ENCODE measurements around the gene WDR27.

The WDR27 gene

DNA sequence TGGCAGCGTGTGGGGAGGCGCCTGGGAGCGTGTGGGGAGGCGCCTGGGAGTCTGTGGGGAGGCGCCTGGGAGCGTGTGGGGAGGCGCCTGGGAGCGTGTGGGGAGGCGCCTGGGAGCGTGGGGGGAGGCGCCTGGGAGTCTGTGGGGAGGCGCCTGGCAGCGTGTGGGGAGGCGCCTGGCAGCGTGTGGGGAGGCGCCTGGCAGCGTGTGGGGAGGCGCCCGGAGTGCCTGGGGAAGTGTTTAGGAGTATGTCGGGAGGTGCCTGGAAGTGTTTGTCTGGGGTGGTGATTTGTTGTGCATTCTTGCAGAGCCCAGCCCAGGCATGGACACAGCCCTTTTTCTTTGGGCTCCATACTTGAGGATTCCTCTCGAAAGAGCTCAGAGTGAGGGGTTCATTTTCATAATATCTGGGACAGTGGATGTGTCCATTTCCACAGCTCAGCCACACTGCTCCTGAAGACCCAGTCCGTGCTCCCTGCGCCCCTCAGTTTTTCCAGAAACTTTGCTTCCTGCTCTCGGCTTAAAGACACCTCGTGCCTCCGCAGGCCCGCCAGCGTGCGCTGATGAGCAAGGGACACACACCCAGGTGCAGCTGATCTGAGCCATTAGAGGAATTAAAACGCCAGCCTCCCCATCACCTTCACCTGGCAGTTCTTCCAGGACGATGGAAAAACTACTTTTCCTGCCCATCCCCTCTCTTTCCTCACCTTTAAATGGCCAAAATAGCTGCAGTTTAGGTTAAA is 276.0 kb downstream of the WDR27 start:
- TF ChIP-seq, protein P1, sequence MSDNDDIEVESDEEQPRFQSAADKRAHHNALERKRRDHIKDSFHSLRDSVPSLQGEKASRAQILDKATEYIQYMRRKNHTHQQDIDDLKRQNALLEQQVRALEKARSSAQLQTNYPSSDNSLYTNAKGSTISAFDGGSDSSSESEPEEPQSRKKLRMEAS (IDR thresholded peaks at IDR 0.05), result no peak
- TF ChIP-seq RAD21 (IDR thresholded peaks at IDR 0.05; ENCODE audit: low read depth) (no peak), TAF1 (IDR thresholded peaks at IDR 0.05; ENCODE audit: low read depth) (no peak), TCF12 (IDR thresholded peaks at IDR 0.05; ENCODE audit: low read depth) (no peak), CEBPB (IDR thresholded peaks at IDR 0.05) (no peak), CREB1 (IDR thresholded peaks at IDR 0.05; ENCODE audit: low read depth) (no peak), EP300 (IDR thresholded peaks at IDR 0.05; ENCODE audit: borderline replicate concordance) (no peak), USF1 (IDR thresholded peaks at IDR 0.05) (no peak), REST (IDR thresholded peaks at IDR 0.05; ENCODE audit: low read depth) (no peak), FOXM1 (IDR thresholded peaks at IDR 0.05; ENCODE audit: borderline replicate concordance, low read depth) (no peak)

- TF ChIP-seq TAF1 (IDR thresholded peaks at IDR 0.05; ENCODE audit: low read depth) (no peak), REST (IDR thresholded peaks at IDR 0.05; ENCODE audit: low read depth) (no peak), RAD21 (IDR thresholded peaks at IDR 0.05; ENCODE audit: low read depth) (no peak), ZBTB7A (IDR thresholded peaks at IDR 0.05; ENCODE audit: low read depth) (no peak), YY1 (IDR thresholded peaks at IDR 0.05; ENCODE audit: low read depth) (no peak), NFIC (IDR thresholded peaks at IDR 0.05) (no peak), CEBPB (IDR thresholded peaks at IDR 0.05) (no peak), FOXM1 (IDR thresholded peaks at IDR 0.05; ENCODE audit: borderline replicate concordance, low read depth) (no peak), TEAD4 (IDR thresholded peaks at IDR 0.05) (no peak), TCF12 (IDR thresholded peaks at IDR 0.05; ENCODE audit: low read depth) (no peak), EGR1 (IDR thresholded peaks at IDR 0.05) (no peak), EP300 (IDR thresholded peaks at IDR 0.05; ENCODE audit: borderline replicate concordance) (no peak), USF1 (IDR thresholded peaks at IDR 0.05) (no peak), CREB1 (IDR thresholded peaks at IDR 0.05; ENCODE audit: low read depth) (no peak)
- TF ChIP-seq, protein P1 (IDR thresholded peaks at IDR 0.05), result no peak; the same call in 1 of the 2 replicates
Observed at GRCh38 chr6:169424821-169425240, 277.0 kb downstream of the WDR27 start.

GRCh38 chr6:169424149-169424804 is 277.6 kb downstream of the WDR27 start:
- TF ChIP-seq REST (IDR thresholded peaks at IDR 0.05; ENCODE audit: low read depth) (no peak), YY1 (IDR thresholded peaks at IDR 0.05; ENCODE audit: low read depth) (no peak), EP300 (IDR thresholded peaks at IDR 0.05; ENCODE audit: borderline replicate concordance) (no peak)
- TF ChIP-seq, protein P1 (IDR thresholded peaks at IDR 0.05), result no peak
